ENCODE measurements around the gene SOX15. TPM values are rescaled to one million over a fixed set of nuclear protein-coding genes. Genes with fewer than 3 reads are reported as not detected.

SOX15 gene
- total and polyA plus RNA-seq, 2 of the 13 experiments (the other 11 are each of a cell fraction or from before 2014, with no cell fraction given): 0.07 to 0.18 TPM

DNA sequence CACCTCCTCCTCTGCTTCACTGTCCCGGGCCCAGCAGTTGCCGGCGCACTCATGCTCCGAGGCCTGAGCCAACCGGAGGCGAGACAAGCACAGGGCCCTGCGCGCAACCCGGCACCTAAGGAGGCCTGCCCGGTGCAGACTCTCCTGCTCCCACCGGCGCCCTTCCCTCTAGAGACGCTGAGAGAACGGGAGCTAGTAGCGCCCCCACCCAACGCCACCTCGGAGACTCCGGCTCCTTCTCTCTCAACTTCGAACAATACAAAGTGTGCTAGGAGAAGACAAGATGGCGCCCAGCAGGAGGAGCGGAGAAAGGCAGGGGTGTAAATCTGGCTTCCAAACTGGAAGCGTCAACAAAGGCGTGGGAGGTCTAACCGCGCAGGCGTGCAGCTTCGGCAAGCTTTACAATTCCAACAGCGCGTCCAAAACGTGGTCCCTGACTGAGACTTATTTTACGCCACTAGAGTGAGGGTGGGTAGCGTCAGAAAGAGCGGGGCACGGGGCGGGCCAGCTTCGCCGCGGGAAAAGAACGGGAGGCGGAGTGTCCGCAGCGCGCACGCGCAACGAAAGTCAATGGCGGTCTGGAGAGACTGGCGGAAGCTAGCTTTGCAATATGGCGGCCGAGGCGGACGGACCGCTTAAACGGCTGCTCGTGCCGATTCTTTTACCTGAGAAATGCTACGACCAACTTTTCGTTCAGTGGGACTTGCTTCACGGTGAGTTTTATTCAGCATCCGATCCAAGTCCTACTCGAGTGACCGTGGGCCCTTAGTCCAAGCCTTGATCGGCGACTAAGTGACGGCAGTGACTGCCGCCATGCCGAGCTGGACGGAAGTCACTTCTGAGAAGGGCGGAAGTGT is 6.4 kb downstream of the SOX15 start, which contains the start of gene MPDU1 (continued):
- TF ChIP-seq SAP130 (CRISPR knock-in tag; IDR thresholded peaks at IDR 0.05; ENCODE audit: low read depth): peak; percentile 78
- TF ChIP-seq, protein P1, sequence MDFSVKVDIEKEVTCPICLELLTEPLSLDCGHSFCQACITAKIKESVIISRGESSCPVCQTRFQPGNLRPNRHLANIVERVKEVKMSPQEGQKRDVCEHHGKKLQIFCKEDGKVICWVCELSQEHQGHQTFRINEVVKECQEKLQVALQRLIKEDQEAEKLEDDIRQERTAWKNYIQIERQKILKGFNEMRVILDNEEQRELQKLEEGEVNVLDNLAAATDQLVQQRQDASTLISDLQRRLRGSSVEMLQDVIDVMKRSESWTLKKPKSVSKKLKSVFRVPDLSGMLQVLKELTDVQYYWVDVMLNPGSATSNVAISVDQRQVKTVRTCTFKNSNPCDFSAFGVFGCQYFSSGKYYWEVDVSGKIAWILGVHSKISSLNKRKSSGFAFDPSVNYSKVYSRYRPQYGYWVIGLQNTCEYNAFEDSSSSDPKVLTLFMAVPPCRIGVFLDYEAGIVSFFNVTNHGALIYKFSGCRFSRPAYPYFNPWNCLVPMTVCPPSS (IDR thresholded peaks at IDR 0.05): no peak
- no peak for TF ChIP-seq RBM39 (IDR thresholded peaks at IDR 0.05; ENCODE audit: low read depth, low read length, poor library complexity, severe bottlenecking)
- TF ChIP-seq NFKBIZ (CRISPR knock-in tag; IDR thresholded peaks at IDR 0.05): 0 out of 2 replicates have a peak, but pooled peaks have one; percentile 40
- peak; percentile 69 for TF ChIP-seq ZNF792 (CRISPR knock-in tag; IDR thresholded peaks at IDR 0.05)
- TF ChIP-seq ZNF788 (CRISPR knock-in tag; IDR thresholded peaks at IDR 0.05; ENCODE audit: borderline replicate concordance): peak; percentile 45; the same call in 1 of the 2 replicates
- no peak for TF ChIP-seq SUZ12 (IDR thresholded peaks at IDR 0.05; ENCODE audit: low read depth, low read length)
- TF ChIP-seq ISL2 (CRISPR knock-in tag; IDR thresholded peaks at IDR 0.05): peak; percentile 66
- peak; percentile 76; the same call in 1 of the 2 replicates for TF ChIP-seq RNF2 (conservative IDR thresholded peaks at IDR 0.05; ENCODE audit: low read depth)
- no peak for TF ChIP-seq SRY (CRISPR knock-in tag; IDR thresholded peaks at IDR 0.05)
- TF ChIP-seq DNMT1 (CRISPR knock-in tag; IDR thresholded peaks at IDR 0.05): no peak
- TF ChIP-seq ZNF816 (CRISPR knock-in tag; IDR thresholded peaks at IDR 0.05; ENCODE audit: borderline replicate concordance): peak; percentile 85
- TF ChIP-seq SRSF4 (IDR thresholded peaks at IDR 0.05; ENCODE audit: low read depth, low read length, poor library complexity, severe bottlenecking): no peak
- TF ChIP-seq, protein P2, sequence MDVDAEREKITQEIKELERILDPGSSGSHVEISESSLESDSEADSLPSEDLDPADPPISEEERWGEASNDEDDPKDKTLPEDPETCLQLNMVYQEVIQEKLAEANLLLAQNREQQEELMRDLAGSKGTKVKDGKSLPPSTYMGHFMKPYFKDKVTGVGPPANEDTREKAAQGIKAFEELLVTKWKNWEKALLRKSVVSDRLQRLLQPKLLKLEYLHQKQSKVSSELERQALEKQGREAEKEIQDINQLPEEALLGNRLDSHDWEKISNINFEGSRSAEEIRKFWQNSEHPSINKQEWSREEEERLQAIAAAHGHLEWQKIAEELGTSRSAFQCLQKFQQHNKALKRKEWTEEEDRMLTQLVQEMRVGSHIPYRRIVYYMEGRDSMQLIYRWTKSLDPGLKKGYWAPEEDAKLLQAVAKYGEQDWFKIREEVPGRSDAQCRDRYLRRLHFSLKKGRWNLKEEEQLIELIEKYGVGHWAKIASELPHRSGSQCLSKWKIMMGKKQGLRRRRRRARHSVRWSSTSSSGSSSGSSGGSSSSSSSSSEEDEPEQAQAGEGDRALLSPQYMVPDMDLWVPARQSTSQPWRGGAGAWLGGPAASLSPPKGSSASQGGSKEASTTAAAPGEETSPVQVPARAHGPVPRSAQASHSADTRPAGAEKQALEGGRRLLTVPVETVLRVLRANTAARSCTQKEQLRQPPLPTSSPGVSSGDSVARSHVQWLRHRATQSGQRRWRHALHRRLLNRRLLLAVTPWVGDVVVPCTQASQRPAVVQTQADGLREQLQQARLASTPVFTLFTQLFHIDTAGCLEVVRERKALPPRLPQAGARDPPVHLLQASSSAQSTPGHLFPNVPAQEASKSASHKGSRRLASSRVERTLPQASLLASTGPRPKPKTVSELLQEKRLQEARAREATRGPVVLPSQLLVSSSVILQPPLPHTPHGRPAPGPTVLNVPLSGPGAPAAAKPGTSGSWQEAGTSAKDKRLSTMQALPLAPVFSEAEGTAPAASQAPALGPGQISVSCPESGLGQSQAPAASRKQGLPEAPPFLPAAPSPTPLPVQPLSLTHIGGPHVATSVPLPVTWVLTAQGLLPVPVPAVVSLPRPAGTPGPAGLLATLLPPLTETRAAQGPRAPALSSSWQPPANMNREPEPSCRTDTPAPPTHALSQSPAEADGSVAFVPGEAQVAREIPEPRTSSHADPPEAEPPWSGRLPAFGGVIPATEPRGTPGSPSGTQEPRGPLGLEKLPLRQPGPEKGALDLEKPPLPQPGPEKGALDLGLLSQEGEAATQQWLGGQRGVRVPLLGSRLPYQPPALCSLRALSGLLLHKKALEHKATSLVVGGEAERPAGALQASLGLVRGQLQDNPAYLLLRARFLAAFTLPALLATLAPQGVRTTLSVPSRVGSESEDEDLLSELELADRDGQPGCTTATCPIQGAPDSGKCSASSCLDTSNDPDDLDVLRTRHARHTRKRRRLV (CRISPR knock-in tag; IDR thresholded peaks at IDR 0.05): no peak
- TF ChIP-seq, protein P3, sequence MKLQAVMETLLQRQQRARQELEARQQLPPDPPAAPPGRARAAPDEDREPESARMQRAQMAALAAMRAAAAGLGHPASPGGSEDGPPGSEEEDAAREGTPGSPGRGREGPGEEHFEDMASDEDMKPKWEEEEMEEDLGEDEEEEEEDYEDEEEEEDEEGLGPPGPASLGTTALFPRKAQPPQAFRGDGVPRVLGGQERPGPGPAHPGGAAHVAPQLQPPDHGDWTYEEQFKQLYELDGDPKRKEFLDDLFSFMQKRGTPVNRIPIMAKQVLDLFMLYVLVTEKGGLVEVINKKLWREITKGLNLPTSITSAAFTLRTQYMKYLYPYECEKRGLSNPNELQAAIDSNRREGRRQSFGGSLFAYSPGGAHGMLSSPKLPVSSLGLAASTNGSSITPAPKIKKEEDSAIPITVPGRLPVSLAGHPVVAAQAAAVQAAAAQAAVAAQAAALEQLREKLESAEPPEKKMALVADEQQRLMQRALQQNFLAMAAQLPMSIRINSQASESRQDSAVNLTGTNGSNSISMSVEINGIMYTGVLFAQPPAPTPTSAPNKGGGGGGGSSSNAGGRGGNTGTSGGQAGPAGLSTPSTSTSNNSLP (IDR thresholded peaks at IDR 0.05; ENCODE audit: low read depth, low read length): no peak
- peak; percentile 94 for TF ChIP-seq TFDP1 (CRISPR knock-in tag; IDR thresholded peaks at IDR 0.05; ENCODE audit: borderline replicate concordance)
- no peak; the same call in 1 of the 2 replicates for TF ChIP-seq HIVEP1 (CRISPR knock-in tag; IDR thresholded peaks at IDR 0.05)
- no peak for TF ChIP-seq SRSF9 (IDR thresholded peaks at IDR 0.05; ENCODE audit: borderline replicate concordance, insufficient read depth, low read depth, low read length, poor library complexity, severe bottlenecking)
- TF ChIP-seq ZNF17 (CRISPR knock-in tag; IDR thresholded peaks at IDR 0.05): 0 out of 2 replicates have a peak, but pooled peaks have one; percentile 65
- no peak for TF ChIP-seq THYN1 (CRISPR knock-in tag; IDR thresholded peaks at IDR 0.05; ENCODE audit: borderline replicate concordance, low read depth)

All from HepG2 (cell line).